ENCODE results near the gene PLAAT2.
"Not testable (repeated sequence)": the region's sequence is repeated elsewhere in the genome, so short reads cannot be mapped to it uniquely, and the experiment has no call there.

Gene PLAAT2

DNA sequence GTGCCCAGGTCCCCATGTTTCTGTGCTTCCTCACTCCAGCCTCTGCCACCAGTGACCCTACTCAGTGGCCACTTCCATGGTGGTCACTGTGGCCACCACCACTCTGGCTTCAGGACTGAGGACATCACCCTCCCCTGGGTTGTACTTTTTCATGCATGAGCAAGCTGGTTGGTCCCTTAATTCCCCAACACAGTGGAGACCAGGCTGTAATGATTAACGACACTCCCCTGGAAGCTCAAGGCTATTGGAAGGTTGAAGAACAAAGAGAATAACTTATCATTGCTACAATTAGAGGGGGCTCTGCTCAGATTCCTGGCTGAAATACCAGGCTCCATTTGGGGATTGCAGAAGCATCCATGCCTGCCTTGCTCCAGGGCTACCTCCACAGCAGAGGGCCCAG lies 16.1 kb downstream of the PLAAT2 start:
- DNase-seq = no peak

GRCh38 chr11:63543711-63544110 lies 19.5 kb downstream of the PLAAT2 start:
- DNase-seq = no peak

DNA sequence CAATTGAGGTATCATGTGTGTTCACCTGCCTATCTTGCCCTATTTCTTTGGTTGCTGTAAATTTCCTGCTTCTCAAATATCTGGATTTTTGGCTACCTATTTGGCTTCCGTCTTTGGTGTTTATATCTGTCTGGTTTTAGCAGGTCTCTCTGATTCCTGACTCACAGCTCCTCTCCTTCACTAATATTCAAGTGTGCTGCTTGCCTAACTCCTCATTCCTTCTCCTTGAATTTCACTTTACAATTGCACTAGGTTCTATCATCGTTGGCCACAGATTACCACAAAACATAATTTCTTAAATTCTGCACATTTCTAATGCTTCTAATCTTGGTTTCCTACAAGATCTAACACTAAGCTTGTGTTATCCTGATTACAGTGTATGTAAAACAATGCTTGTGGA lies 20.7 kb downstream of the PLAAT2 start:
- not testable (repeated sequence) for DNase-seq

GRCh38 chr11:63537293-63538101 lies 25.7 kb downstream of the PLAAT2 start:
- DNase-seq = no peak

DNA sequence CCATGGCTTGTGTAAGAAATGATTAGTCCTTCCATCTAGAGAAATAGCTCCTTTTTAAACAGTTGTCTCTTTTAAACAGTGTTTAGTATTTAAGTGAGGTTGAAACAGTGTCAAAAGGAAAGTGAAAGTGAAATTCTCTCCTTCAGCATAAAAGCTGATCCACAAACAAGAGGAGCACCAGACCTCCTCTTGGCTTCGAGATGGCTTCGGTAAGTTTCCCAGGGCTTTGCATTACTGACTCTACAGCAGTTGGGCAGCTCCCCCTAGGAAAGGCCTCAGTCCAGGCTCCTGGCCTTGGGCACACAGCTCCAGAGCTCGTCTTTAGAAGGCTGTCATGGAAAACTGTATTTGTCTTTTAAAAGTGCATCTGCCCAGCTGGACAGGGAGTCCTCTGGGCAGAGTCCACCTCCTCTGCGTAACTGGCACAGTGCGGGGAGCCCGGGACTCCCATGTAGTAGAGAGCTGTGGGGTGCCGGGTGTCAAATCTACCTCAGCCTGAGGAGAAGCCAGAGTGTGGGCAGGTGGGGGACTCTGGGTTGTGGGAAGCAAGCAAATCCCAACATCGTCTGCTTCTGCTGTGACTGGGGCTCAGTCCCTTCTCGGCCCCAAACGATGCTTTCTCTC lies 26.4 kb downstream of the PLAAT2 start, which contains the start of gene PLAAT4:
Gene PLAAT4, plus strand, starts transcription at position 140 of the 624 bp plus-strand sequence. Its CDS starts 61 bp downstream, at position 201.
- no peak for DNase-seq

- no peak for DNase-seq
These were observed 27.4 kb downstream of the PLAAT2 start for GRCh38 chr11:63535734-63536133.

- no peak for DNase-seq
These were observed 28.2 kb downstream of the PLAAT2 start for GRCh38 chr11:63534895-63535461.

- no peak for DNase-seq
These were observed 29.1 kb downstream of the PLAAT2 start for GRCh38 chr11:63534076-63534475.

- DNase-seq = no peak
These were observed 30.2 kb downstream of the PLAAT2 start for GRCh38 chr11:63532799-63533475.

- DNase-seq = no peak
These were observed 31.1 kb downstream of the PLAAT2 start for GRCh38 chr11:63532117-63532516.

DNA sequence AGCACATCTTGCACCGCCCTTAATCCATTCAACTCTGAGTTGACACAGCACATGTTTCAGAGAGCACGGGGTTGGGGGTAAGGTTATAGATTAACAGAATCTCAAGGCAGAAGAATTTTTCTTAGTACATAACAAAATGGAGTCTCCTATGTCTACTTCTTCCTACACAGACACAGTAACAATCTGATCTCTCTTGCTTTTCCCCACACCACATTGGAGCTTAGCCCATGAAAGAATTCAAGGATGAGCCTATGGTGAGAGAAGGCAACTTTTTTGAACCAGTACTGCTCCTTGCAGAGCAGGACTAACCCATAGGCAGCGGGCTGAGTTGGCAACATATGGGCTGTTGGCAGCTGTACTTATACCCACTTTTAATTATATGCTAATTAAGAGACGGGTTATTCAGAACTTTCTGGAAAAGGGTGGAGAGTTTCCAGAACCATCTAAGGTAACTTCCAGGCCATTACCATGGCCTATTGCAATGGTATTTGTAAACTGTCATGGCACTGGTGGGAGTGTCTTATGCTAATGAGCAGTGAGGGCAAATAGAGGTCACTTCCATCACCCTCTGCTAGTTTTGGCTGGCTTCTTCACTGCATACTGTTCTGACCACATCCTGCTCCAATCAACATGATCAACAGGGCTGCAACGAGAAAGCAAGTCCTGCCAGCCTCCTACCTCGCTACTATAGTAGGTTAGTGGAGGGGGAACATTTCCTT lies 31.9 kb downstream of the PLAAT2 start:
- DNase-seq = not testable (repeated sequence)

GRCh38 chr11:63530021-63530420 lies 33.2 kb downstream of the PLAAT2 start:
- no peak for DNase-seq

GRCh38 chr11:63529373-63529772 lies 33.8 kb downstream of the PLAAT2 start:
- not testable (repeated sequence) for DNase-seq

GRCh38 chr11:63528729-63529278 lies 34.4 kb downstream of the PLAAT2 start:
- DNase-seq = not testable (repeated sequence)

DNA sequence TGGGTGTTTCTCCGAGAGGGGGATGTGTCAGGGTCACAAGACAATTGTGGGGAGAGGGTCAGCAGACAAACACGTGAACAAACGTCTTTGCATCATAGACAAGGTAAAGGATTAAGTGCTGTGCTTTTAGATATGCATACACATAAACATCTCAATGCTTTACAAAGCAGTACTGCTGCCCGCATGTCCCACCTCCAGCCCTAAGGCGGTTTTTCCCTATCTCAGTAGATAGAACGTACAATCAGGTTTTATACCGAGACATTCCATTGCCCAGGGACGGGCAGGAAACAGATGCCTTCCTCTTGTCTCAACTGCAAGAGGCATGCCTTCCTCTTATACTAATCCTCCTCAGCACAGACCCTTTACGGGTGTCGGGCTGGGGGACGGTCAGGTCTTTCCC lies 35.0 kb downstream of the PLAAT2 start:
- DNase-seq = not testable (repeated sequence)

- DNase-seq = no peak
These were observed 35.5 kb downstream of the PLAAT2 start for GRCh38 chr11:63527667-63528066.

- no peak for DNase-seq
These were observed 40.0 kb downstream of the PLAAT2 start for GRCh38 chr11:63523151-63523550.

DNA sequence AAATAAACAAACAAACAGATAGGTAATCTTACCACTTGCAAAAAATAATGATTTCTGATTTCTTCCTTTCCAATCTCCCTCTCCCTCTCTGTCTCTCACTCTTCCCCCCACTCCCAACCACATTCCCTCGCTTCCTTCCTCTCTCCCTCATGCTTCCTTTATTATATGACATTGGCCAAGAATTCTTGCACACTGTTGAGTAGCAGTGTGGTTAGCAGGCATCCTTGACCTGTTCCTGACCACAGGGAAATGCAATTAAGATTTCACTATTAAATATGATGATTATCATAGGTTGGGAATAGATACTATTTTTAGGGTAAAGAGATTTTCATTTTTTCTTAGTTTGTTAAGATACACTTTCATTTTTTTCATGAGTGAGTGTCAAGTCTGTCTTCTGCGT lies 41.3 kb downstream of the PLAAT2 start:
- no peak for DNase-seq

DNA sequence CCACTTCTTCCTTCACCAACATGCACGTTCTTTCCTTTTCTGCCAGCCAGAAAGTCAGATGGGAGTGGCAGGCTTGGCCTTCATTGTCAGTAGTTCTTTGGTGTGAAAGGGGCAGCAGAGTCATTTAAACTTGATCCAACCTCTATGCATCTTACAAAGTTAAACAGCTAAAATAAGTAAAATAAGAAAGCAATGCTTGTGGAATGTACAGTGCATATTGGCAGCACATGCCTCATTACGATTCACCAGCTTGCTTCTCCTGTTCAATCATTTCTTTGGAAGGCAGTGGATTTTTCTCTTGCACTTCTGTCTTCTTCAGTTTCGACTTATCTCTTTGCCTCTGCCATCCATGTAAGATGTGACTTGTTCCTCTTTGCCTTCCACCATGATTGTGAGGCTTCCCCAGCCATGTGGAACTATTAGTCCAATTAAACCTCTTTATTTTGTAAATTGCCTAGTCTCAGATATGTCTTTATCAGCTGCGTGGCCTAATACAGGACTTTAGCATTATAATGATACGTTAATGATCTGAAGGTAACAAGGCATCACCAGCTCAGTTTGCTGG lies 42.5 kb downstream of the PLAAT2 start:
- DNase-seq = no peak

DNA sequence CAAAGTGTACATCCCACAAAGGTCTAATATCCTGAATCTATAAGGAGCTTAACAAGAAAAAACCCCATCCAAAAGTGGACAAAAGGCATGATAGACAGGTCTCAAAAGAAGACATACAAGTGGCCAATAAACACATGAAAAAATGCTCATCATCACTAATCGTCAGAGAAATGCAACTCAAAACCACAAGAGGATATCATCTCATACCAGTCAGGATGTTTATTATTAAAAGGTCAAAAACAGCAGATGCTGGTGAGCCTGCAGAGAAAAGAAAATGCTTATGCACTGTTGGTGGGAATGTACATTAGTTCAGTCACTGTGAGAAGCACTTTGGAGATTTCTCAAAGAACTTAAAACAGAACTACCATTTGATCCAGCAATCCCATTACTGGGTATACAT lies 44.6 kb downstream of the PLAAT2 start:
- DNase-seq = no peak

DNA sequence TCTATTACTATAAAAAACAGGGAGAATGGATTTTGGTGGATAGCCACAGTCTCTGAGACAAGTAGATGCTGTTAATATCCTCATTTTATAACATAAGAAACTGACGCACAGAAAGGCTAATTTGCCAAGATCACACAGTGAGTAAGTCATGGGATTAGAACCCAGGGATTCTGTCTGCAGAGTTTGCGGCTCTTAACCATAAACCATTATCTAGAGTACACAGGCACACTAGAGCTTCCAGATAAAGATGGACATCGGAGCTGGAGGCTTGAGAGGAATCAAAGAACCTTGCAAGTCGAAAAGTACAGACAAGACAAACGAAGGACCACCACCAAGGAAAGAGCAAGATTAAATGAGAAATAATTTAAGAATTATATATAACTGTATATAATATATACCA lies 46.0 kb downstream of the PLAAT2 start:
- DNase-seq = no peak

- no peak for DNase-seq
These were observed 47.1 kb downstream of the PLAAT2 start for GRCh38 chr11:63516109-63516508.

All from activated naive CD4-positive, alpha-beta T cell treated with anti-CD3 and anti-CD28 coated beads, Interleukin-2, amount 50 U/mL, for 16 hours (primary cell).